GM12865 (cell line): ENCODE results near the gene XRCC1.

ENCODE experiments used
- DNase-seq: peaks from one replicate; pipeline ENCODE4 v3.0.0; 2010; ENCODE audit warnings: low read depth
- H3K4me3 ChIP-seq: 2 replicates; pipeline ENCODE4 v1.5.1; 2011; ENCODE audit warnings: mild to moderate bottlenecking, low read depth, low read length, control low read depth
- CTCF ChIP-seq: IDR thresholded peaks from 2 replicates; pipeline ENCODE4 v1.5.1; 2011; ENCODE audit warnings: low read length, control low read depth, low read depth, inconsistent platforms; ENCODE audit not compliant: insufficient read depth; ENCODE audit errors: missing control alignments

XRCC1 gene

GRCh38 chr19:43504426-43505185 lies 70.7 kb downstream of the XRCC1 start, which contains the start of gene PHLDB3:
TSS of gene PHLDB3 (minus strand) at chr19:43504746. CDS start at chr19:43504118, 628 bp downstream.
- H3K4me3 ChIP-seq = peak within 1 kb of the TSS; percentile 82
- peak; percentile 46 for DNase-seq
- TF ChIP-seq CTCF = no peak

- peak; percentile 25 for TF ChIP-seq CTCF
- peak overlapping the region; percentile 82 for H3K4me3 ChIP-seq
- DNase-seq = peak; percentile 97
Observed at GRCh38 chr19:43503501-43504425, 71.6 kb downstream of the XRCC1 start.

- no peak overlapping the region for H3K4me3 ChIP-seq
- TF ChIP-seq CTCF = no peak
- no peak for DNase-seq
Observed at GRCh38 chr19:43502419-43502976, 72.8 kb downstream of the XRCC1 start.

GRCh38 chr19:43501661-43502418 lies 73.5 kb downstream of the XRCC1 start:
- H3K4me3 ChIP-seq = no peak overlapping the region
- no peak for DNase-seq
- TF ChIP-seq CTCF = no peak

- DNase-seq = no peak
- no peak overlapping the region for H3K4me3 ChIP-seq
- TF ChIP-seq CTCF = no peak
Observed at GRCh38 chr19:43499042-43499441, 76.3 kb downstream of the XRCC1 start.

GRCh38 chr19:43498233-43498842 lies 77.0 kb downstream of the XRCC1 start:
- H3K4me3 ChIP-seq = no peak overlapping the region
- no peak for DNase-seq
- no peak for TF ChIP-seq CTCF
